HCT116 (cell line): ENCODE measurements around the gene SCN10A. TPM values are rescaled to one million over a fixed set of nuclear protein-coding genes. Genes with fewer than 3 reads are reported as not detected.

Experiments used
- ATAC-seq: fragments of 200-7000 bp; cut with Tn5 transposase; 2 replicates; pipeline ENCODE4 v1.9.1; 2020; ENCODE audit warnings: mild to moderate bottlenecking, moderate library complexity
- BruUV-seq: library from RNA; stranded (reverse); fragments of 400-500 nt; replicated peaks from 2 replicates; lab custom pipeline; 2021; lab: Mats Ljungman, UMichigan
- CTCF ChIA-PET: fragments of 300-600 bp; sonication (Branson Sonifier 250); formaldehyde crosslinking; loops from one replicate; lab custom pipeline; 2021; ENCODE audit warnings: antibody characterized with exemption; lab: Charles Lee
- POLR2A ChIA-PET: fragments of 300-600, 350-600 bp; sonication (Branson Sonifier 250); formaldehyde crosslinking; loops from one replicate; lab custom pipeline; 2021; ENCODE audit warnings: antibody characterized with exemption; lab: Charles Lee
- RAD21 ChIA-PET, 2 experiments: fragments of 300-600 bp; sonication (Branson Sonifier 250); formaldehyde crosslinking; loops; one replicate each; lab custom pipeline; 2023; ENCODE audit warnings: low total read pairs in 2 of 2; ENCODE audit not compliant: uncharacterized antibody in 2 of 2, unreplicated experiment in 2 of 2, low non-redundant PET in 1 of 2; lab: Charles Lee
- DNase-seq: peaks from one replicate; pipeline ENCODE4 v3.0.0-alpha.2; 2010; ENCODE audit warnings: low read depth, low spot score
- H2AFZ ChIP-seq: fragments of 200-600 bp; shearing (Covaris generic), sonication (generic); 2 replicates; pipeline ENCODE4 v1.6.1; 2017; ENCODE audit warnings: low read depth, mixed run types, mixed read lengths, antibody characterized with exemption, low read length; ENCODE audit not compliant: poor library complexity, severe bottlenecking
- H3K27ac ChIP-seq: 2 replicates; pipeline ENCODE4 v1.5.1; 2012; ENCODE audit warnings: low read depth, low read length
- H3K27me3 ChIP-seq: fragments of 200-600 bp; sonication (generic); 2 replicates; pipeline ENCODE4 v1.6.1; 2016; ENCODE audit warnings: mixed run types, low read length, mixed read lengths; ENCODE audit not compliant: insufficient read depth
- H3K36me3 ChIP-seq, 2 experiments: fragments of 200-500 bp in 1 of 2; fragments of 200-600 bp in 1 of 2; sonication (Bioruptor generic) in 1 of 2; sonication (generic) in 1 of 2; 2 replicates each; pipeline versions ENCODE4 v1.5.1 to v1.6.1; 2014 to 2016; ENCODE audit warnings: low read length in 2 of 2, inconsistent platforms in 1 of 2, mixed read lengths in 1 of 2, mixed run types in 1 of 2; ENCODE audit not compliant: insufficient read depth in 2 of 2, control insufficient read depth in 1 of 2
- H3K4me1 ChIP-seq, 2 experiments: fragments of 200-600 bp in 1 of 2; sonication (generic) in 1 of 2; 2 replicates each; pipeline versions ENCODE4 v1.5.1 to v1.6.1; 2012 to 2017; ENCODE audit warnings: low read length in 2 of 2, inconsistent platforms in 1 of 2, mild to moderate bottlenecking in 1 of 2, mixed read lengths in 1 of 2, mixed run types in 1 of 2, moderate library complexity in 1 of 2; ENCODE audit not compliant: insufficient read depth in 2 of 2, control insufficient read depth in 1 of 2
- H3K4me2 ChIP-seq: fragments of 200-600 bp; sonication (generic); 2 replicates; pipeline ENCODE4 v1.6.1; 2017; ENCODE audit warnings: mixed run types, low read length, mixed read lengths
- H3K4me3 ChIP-seq, 2 experiments: fragments of 200-600 bp in 1 of 2; sonication (generic) in 1 of 2; replicated peaks in 1 of 2; 2 replicates each; pipeline ENCODE4 v1.5.1; 2011 to 2016; ENCODE audit warnings: low read length in 2 of 2, control low read depth in 1 of 2, low read depth in 1 of 2, mild to moderate bottlenecking in 1 of 2, mixed read lengths in 1 of 2, mixed run types in 1 of 2
- H3K79me2 ChIP-seq: fragments of 200-600 bp; sonication (generic); 2 replicates; pipeline ENCODE4 v1.6.1; 2017; ENCODE audit warnings: mild to moderate bottlenecking, mixed run types, low read length, moderate library complexity, mixed read lengths; ENCODE audit not compliant: insufficient read depth
- H3K9ac ChIP-seq: fragments of 200-600 bp; sonication (generic); 2 replicates; pipeline ENCODE4 v1.6.1; 2016; ENCODE audit warnings: low read length, mixed read lengths
- H3K9me2 ChIP-seq: fragments of 200-600 bp; sonication (generic), shearing (Covaris generic); 2 replicates; pipeline ENCODE4 v1.6.1; 2017; ENCODE audit warnings: mixed run types, mild to moderate bottlenecking, moderate library complexity; ENCODE audit not compliant: insufficient read depth
- H3K9me3 ChIP-seq, 2 experiments: fragments of 200-500 bp in 1 of 2; fragments of 200-600 bp in 1 of 2; sonication (Bioruptor generic) in 1 of 2; sonication (generic) in 1 of 2; 2 replicates each; pipeline ENCODE4 v1.6.1; 2014 to 2017; ENCODE audit warnings: low read length in 2 of 2, mixed read lengths in 2 of 2, inconsistent platforms in 1 of 2, low read depth in 1 of 2, mild to moderate bottlenecking in 1 of 2, mixed run types in 1 of 2, moderate library complexity in 1 of 2; ENCODE audit not compliant: control insufficient read depth in 1 of 2, insufficient read depth in 1 of 2
- H4K20me1 ChIP-seq: fragments of 200-600 bp; sonication (generic), shearing (Covaris generic); 2 replicates; pipeline ENCODE4 v1.6.1; 2017; ENCODE audit warnings: mixed run types, mild to moderate bottlenecking, moderate library complexity; ENCODE audit not compliant: insufficient read depth
- CBX3 ChIP-seq: IDR thresholded peaks from 2 replicates; pipeline ENCODE4 v1.6.1; 2012; ENCODE audit warnings: low read depth
- ELF1 ChIP-seq: IDR thresholded peaks from 2 replicates; pipeline ENCODE4 v1.6.1; 2012; ENCODE audit warnings: low read depth, borderline replicate concordance
- EZH2 ChIP-seq: fragments of 200-600 bp; sonication (generic); IDR thresholded peaks from 2 replicates; pipeline ENCODE4 v1.6.1; 2017; ENCODE audit warnings: antibody characterized with exemption, mixed run types
- EZH2phosphoT487 ChIP-seq: fragments of 200-600 bp; IDR thresholded peaks from 2 replicates; pipeline ENCODE4 v1.6.1; 2018; ENCODE audit warnings: antibody characterized with exemption, borderline replicate concordance
- POLR2A ChIP-seq: IDR thresholded peaks from 2 replicates; pipeline ENCODE4 v1.7.0; 2011; ENCODE audit warnings: borderline replicate concordance; ENCODE audit not compliant: insufficient read depth, insufficient read length; ENCODE audit errors: extremely low read depth
- RAD21 ChIP-seq: IDR thresholded peaks from 2 replicates; pipeline ENCODE4 v1.6.1; 2012; ENCODE audit warnings: low read depth, mild to moderate bottlenecking
- SIN3A ChIP-seq: IDR thresholded peaks from 2 replicates; pipeline ENCODE4 v1.6.1; 2012; ENCODE audit warnings: low read depth
- SP1 ChIP-seq: IDR thresholded peaks from 2 replicates; pipeline ENCODE4 v1.6.1; 2012; ENCODE audit warnings: low read depth
- SRF ChIP-seq: IDR thresholded peaks from 2 replicates; pipeline ENCODE4 v1.6.1; 2012; ENCODE audit warnings: low read depth
- TCF7L2 ChIP-seq: IDR thresholded peaks from 2 replicates; pipeline ENCODE4 v1.7.0; 2011; ENCODE audit warnings: borderline replicate concordance, inconsistent platforms; ENCODE audit not compliant: insufficient read depth, insufficient read length; ENCODE audit errors: extremely low read depth
- YY1 ChIP-seq: IDR thresholded peaks from 2 replicates; pipeline ENCODE4 v1.6.1; 2011; ENCODE audit warnings: low read length, low read depth, moderate library complexity, mild to moderate bottlenecking; ENCODE audit not compliant: insufficient replicate concordance; ENCODE audit errors: extremely low read depth
- ZNF274 ChIP-seq: fragments of 200-500 bp; sonication (Bioruptor generic); IDR thresholded peaks from 2 replicates; pipeline ENCODE4 v1.6.1; 2014; ENCODE audit warnings: mild to moderate bottlenecking, low read depth, low read length, inconsistent platforms
- intact Hi-C: fragments of 100-400 bp; cut with micrococcal nuclease; formaldehyde crosslinking; loops from 2 replicates; pipeline ENCODE4 v1.10.0; 2022
- total RNA-seq: library from RNA; stranded (reverse); gene quantifications from one replicate; pipeline ENCODE4 v1.2.1, GENCODE V29; 2021; ENCODE audit not compliant: unreplicated experiment
- TF ChIP-seq, protein P1 (sequence below): IDR thresholded peaks from 2 replicates; pipeline ENCODE4 v1.6.1; 2012
- TF ChIP-seq, protein P2 (sequence below): IDR thresholded peaks from 2 replicates; pipeline ENCODE4 v1.6.1; 2011; ENCODE audit warnings: mild to moderate bottlenecking, low read length, moderate library complexity; ENCODE audit not compliant: insufficient replicate concordance; ENCODE audit errors: extremely low read depth
- TF ChIP-seq, protein P3 (sequence below): IDR thresholded peaks from 2 replicates; pipeline ENCODE4 v1.6.1; 2012; ENCODE audit warnings: low read depth

Gene SCN10A
- total RNA-seq, 1 experiment from 2014 or later: not detected

DNA sequence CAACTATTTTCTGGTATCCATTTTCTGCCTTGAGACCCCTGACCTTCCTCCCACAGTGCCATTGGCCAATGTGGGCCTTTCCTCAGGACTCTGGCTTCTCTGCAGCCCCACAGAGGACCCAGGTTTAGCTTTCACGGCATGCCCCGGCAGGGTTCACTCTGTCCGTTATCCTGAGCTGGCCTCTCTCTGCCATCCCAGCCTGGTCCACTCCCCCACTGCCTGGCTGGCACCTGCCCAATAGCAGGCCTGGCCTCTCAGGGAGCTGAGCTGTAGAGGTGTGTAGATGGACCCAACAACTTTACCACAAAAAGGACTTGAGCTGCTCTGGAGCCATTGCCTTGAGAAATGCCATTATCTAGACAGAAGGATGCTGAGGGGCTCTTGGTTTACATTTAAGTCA, 57.5 kb downstream of the SCN10A start:
- H3K27ac ChIP-seq: no peak overlapping the region
- CTCF ChIA-PET: no interaction called here
- H3K27me3 ChIP-seq: peaks cover 43% of the 10 kb centered on the region
- H3K4me2 ChIP-seq: no peak overlapping the region
- H3K9me2 ChIP-seq: no peaks in the 10 kb centered on the region
- intact Hi-C loops: no loop called here
- no peak overlapping the region for H3K9ac ChIP-seq
- H2AFZ ChIP-seq: no peak overlapping the region
- H4K20me1 ChIP-seq: no peaks in the 10 kb centered on the region
- no peaks in the 10 kb centered on the region for H3K9me3 ChIP-seq
- no TSS peak for BruUV-seq
- RAD21 ChIA-PET: no interaction called here
- TF ChIP-seq CBX3 (no peak), YY1 (no peak), RAD21 (no peak), SP1 (no peak), SRF (no peak), SIN3A (no peak), EZH2phosphoT487 (no peak), ELF1 (no peak), POLR2A (no peak), ZNF274 (no peak), TCF7L2 (no peak), EZH2 (no peak)
- TF ChIP-seq, protein P1, sequence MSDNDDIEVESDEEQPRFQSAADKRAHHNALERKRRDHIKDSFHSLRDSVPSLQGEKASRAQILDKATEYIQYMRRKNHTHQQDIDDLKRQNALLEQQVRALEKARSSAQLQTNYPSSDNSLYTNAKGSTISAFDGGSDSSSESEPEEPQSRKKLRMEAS: no peak
- TF ChIP-seq, protein P2, sequence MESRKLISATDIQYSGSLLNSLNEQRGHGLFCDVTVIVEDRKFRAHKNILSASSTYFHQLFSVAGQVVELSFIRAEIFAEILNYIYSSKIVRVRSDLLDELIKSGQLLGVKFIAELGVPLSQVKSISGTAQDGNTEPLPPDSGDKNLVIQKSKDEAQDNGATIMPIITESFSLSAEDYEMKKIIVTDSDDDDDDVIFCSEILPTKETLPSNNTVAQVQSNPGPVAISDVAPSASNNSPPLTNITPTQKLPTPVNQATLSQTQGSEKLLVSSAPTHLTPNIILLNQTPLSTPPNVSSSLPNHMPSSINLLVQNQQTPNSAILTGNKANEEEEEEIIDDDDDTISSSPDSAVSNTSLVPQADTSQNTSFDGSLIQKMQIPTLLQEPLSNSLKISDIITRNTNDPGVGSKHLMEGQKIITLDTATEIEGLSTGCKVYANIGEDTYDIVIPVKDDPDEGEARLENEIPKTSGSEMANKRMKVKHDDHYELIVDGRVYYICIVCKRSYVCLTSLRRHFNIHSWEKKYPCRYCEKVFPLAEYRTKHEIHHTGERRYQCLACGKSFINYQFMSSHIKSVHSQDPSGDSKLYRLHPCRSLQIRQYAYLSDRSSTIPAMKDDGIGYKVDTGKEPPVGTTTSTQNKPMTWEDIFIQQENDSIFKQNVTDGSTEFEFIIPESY: no peak
- TF ChIP-seq, protein P3, sequence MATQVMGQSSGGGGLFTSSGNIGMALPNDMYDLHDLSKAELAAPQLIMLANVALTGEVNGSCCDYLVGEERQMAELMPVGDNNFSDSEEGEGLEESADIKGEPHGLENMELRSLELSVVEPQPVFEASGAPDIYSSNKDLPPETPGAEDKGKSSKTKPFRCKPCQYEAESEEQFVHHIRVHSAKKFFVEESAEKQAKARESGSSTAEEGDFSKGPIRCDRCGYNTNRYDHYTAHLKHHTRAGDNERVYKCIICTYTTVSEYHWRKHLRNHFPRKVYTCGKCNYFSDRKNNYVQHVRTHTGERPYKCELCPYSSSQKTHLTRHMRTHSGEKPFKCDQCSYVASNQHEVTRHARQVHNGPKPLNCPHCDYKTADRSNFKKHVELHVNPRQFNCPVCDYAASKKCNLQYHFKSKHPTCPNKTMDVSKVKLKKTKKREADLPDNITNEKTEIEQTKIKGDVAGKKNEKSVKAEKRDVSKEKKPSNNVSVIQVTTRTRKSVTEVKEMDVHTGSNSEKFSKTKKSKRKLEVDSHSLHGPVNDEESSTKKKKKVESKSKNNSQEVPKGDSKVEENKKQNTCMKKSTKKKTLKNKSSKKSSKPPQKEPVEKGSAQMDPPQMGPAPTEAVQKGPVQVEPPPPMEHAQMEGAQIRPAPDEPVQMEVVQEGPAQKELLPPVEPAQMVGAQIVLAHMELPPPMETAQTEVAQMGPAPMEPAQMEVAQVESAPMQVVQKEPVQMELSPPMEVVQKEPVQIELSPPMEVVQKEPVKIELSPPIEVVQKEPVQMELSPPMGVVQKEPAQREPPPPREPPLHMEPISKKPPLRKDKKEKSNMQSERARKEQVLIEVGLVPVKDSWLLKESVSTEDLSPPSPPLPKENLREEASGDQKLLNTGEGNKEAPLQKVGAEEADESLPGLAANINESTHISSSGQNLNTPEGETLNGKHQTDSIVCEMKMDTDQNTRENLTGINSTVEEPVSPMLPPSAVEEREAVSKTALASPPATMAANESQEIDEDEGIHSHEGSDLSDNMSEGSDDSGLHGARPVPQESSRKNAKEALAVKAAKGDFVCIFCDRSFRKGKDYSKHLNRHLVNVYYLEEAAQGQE: no peak
- ATAC-seq: no peak
- H3K36me3 ChIP-seq: no peaks in the 10 kb centered on the region
- no peak overlapping the region for H3K4me3 ChIP-seq
- DNase-seq: no peak
- H3K4me1 ChIP-seq: no peaks in the 10 kb centered on the region
- no peaks in the 10 kb centered on the region for H3K79me2 ChIP-seq
- POLR2A ChIA-PET: no interaction called here
